ENCODE measurements around the gene ALOX5. TPM values are rescaled to one million over a fixed set of nuclear protein-coding genes. Genes with fewer than 3 reads are reported as not detected.

ALOX5 gene
- total RNA-seq, 5 donors from 2014 or later (not counting 1 experiment from before 2014, with no cell fraction given) = 13.8 to 39.8 (median 16.1) TPM

DNA sequence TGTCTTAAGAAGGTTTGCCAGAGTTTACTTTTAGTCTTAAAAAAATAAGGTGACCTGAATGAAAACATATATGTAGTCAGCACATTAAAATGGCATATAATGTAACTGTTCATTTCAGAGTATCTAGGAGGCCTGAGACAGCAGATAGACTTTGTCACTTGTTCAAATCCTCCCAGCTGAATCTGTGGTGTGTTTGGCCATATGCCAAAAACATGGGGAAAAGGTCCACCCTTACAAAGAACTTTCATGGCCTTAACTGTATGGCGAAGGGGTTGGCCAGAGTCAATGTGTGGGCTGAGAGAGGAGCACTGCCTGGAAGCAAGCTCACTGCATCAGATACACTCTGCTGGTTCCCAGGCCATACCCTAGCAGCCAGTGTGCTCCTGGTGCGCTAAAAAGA, 113.7 kb downstream of the ALOX5 start:
- peaks cover 0 to 7% (median 0%) of the 10 kb centered on the region in 3 donors for H3K4me1 Mint-ChIP-seq
- Histone ChIP-seq H3K36me3 (ENCODE audit: control insufficient read depth in 2 of 2, extremely low read depth in 1 of 2, insufficient read depth in 1 of 2, low read length in 1 of 2) (peaks cover 4 to 23% of the 10 kb centered on the region in 2 donors), H3K9me3 (no peaks in the 10 kb centered on the region), H3K4me1 (ENCODE audit: control insufficient read depth in 1 of 2, extremely low read depth in 1 of 2, insufficient read depth in 2 of 2, low read length in 2 of 2) (no peaks in the 10 kb centered on the region), H3K4me3 (ENCODE audit: control insufficient read depth in 1 of 2, extremely low read depth in 1 of 2, low read length in 1 of 2) (no peak overlapping the region), H3K27ac (ENCODE audit: low read length) (no peak overlapping the region), H3K27me3 (replicated peaks in 1 of 2; ENCODE audit: control insufficient read depth in 2 of 2, extremely low read depth in 1 of 2, insufficient read depth in 2 of 2, low read length in 1 of 2) (no peaks in the 10 kb centered on the region)
- ATAC-seq (replicated peaks in 1 of 4) (no peak), DNase-seq (no peak)
- 71% methylated on average over 1 of the region's 2 CpGs for WGBS (ENCODE audit: insufficient coverage)
- H3K27me3 Mint-ChIP-seq = no peaks in the 10 kb centered on the region
- peaks cover 76% of the 10 kb centered on the region for H3K36me3 Mint-ChIP-seq
- no peak overlapping the region for H3K4me3 Mint-ChIP-seq
- no peaks in the 10 kb centered on the region for H3K9me3 Mint-ChIP-seq
- ChIA-PET CTCF (no interaction called here), POLR2A (interaction anchor here in 1 of 2 donors (0.6 kb wide), 1 partner anchor 20 kb away, joined by 3 read pairs; no protein-coding TSS in a partner anchor)
- no peak overlapping the region for H3K27ac Mint-ChIP-seq

DNA sequence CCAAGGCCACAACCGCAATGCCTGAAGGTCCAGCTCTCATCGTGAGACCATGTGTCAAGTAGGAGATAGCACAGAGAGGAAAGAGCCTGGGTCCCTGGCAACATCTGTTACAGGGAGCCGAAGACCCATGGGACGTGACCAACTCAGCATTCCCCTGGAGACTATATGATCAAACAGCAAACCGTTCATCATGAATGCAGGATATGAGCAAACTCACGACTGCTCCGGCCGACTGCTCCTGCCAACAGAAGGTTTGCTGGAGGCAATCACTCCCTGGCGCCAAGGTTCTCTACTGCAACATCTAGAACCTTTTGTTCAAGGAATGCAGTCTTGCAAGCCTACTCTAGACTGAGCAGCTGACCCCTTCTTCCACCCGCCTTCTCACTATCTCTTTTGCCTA, 114.3 kb downstream of the ALOX5 start:
- Histone ChIP-seq H3K9me3 (no peaks in the 10 kb centered on the region), H3K27ac (ENCODE audit: low read length) (no peak overlapping the region), H3K4me3 (ENCODE audit: control insufficient read depth in 1 of 2, extremely low read depth in 1 of 2, low read length in 1 of 2) (no peak overlapping the region), H3K4me1 (ENCODE audit: control insufficient read depth in 1 of 2, extremely low read depth in 1 of 2, insufficient read depth in 2 of 2, low read length in 2 of 2) (no peaks in the 10 kb centered on the region), H3K27me3 (replicated peaks in 1 of 2; ENCODE audit: control insufficient read depth in 2 of 2, extremely low read depth in 1 of 2, insufficient read depth in 2 of 2, low read length in 1 of 2) (no peaks in the 10 kb centered on the region), H3K36me3 (ENCODE audit: control insufficient read depth in 2 of 2, extremely low read depth in 1 of 2, insufficient read depth in 1 of 2, low read length in 1 of 2) (peaks cover 4 to 23% of the 10 kb centered on the region in 2 donors)
- POLR2A ChIA-PET = interaction anchor here in 1 of 2 donors (0.6 kb wide), 1 partner anchor 20 kb away, joined by 3 read pairs; no protein-coding TSS in a partner anchor
- Mint-ChIP-seq H3K4me3 (no peak overlapping the region), H3K27ac (no peak overlapping the region), H3K4me1 (peaks cover 0 to 7% (median 3%) of the 10 kb centered on the region in 3 donors), H3K36me3 (peaks cover 75% of the 10 kb centered on the region), H3K9me3 (no peaks in the 10 kb centered on the region), H3K27me3 (no peaks in the 10 kb centered on the region)
- 88% methylated on average over 8 of the region's 10 CpGs for WGBS (ENCODE audit: insufficient coverage)
- DNase-seq = no peak
- ATAC-seq (replicated peaks in 1 of 4) = no peak
- CTCF ChIA-PET = no interaction called here

DNA sequence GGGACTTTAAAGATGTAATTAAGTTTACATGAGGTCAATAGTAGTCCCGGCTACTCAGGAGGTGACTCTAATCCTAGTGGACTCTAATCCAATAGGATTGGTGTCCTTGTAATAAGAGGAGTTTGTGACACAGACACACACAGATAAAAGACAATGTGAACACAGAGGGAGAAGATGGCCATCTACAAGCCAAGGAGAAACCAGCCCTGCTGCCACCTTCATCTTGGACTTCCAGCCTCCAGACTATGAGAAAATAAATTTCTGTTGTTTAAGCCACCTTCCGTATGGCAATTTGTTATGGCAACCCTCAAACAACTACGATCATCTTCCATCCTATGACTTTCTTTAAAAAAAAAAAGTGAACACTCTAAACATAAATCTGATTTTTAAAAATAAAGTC, 116.3 kb downstream of the ALOX5 start:
- Histone ChIP-seq H3K4me3 (ENCODE audit: control insufficient read depth in 1 of 2, extremely low read depth in 1 of 2, low read length in 1 of 2) (no peak overlapping the region), H3K36me3 (ENCODE audit: control insufficient read depth in 2 of 2, extremely low read depth in 1 of 2, insufficient read depth in 1 of 2, low read length in 1 of 2) (peaks cover 4 to 19% of the 10 kb centered on the region in 2 donors), H3K9me3 (no peaks in the 10 kb centered on the region), H3K4me1 (ENCODE audit: control insufficient read depth in 1 of 2, extremely low read depth in 1 of 2, insufficient read depth in 2 of 2, low read length in 2 of 2) (no peaks in the 10 kb centered on the region), H3K27ac (ENCODE audit: low read length) (no peak overlapping the region), H3K27me3 (replicated peaks in 1 of 2; ENCODE audit: control insufficient read depth in 2 of 2, extremely low read depth in 1 of 2, insufficient read depth in 2 of 2, low read length in 1 of 2) (no peaks in the 10 kb centered on the region)
- ATAC-seq (replicated peaks in 1 of 4) (no peak), DNase-seq (no peak)
- ChIA-PET CTCF (interaction anchor here in 1 of 2 donors (1.2 kb wide), 1 partner anchor 25 kb away, joined by 3 read pairs; no protein-coding TSS in a partner anchor), POLR2A (no interaction called here)
- no peak overlapping the region for H3K27ac Mint-ChIP-seq
- H3K4me3 Mint-ChIP-seq = no peak overlapping the region
- WGBS (ENCODE audit: insufficient coverage) = no CpG with 5 or more reads among the region's 3 CpGs
- no peaks in the 10 kb centered on the region for H3K27me3 Mint-ChIP-seq
- peaks cover 7 to 9% (median 7%) of the 10 kb centered on the region in 3 donors for H3K4me1 Mint-ChIP-seq
- peaks cover 0 to 1% (median under 1%) of the 10 kb centered on the region in 3 donors for H3K9me3 Mint-ChIP-seq
- H3K36me3 Mint-ChIP-seq = peaks cover 69% of the 10 kb centered on the region

DNA sequence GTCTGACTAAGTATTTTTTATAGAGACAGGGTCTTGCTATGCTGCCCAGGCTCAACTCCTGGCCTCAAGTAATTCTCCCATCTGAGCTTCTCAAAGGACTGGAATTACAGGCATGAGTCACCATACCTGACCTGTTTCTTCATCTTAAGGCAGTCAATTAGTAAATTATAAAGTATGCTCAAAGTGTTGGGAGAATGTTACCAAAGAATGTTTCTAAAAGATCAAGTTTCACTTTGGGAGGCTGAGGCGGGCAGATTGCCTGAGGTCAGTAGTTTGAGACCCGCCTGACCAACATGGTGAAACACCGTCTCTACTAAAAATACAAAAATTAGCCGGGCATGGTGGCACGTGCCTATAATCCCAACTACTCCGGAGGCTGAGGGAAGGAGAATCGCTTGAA, 117.0 kb downstream of the ALOX5 start:
- no peaks in the 10 kb centered on the region for H3K27me3 ChIP-seq (replicated peaks in 1 of 2; ENCODE audit: control insufficient read depth in 2 of 2, extremely low read depth in 1 of 2, insufficient read depth in 2 of 2, low read length in 1 of 2)
- Mint-ChIP-seq H3K27ac (no peak overlapping the region), H3K4me1 (peaks cover 7 to 12% (median 9%) of the 10 kb centered on the region in 3 donors), H3K36me3 (peaks cover 69% of the 10 kb centered on the region), H3K9me3 (peaks cover 0 to 9% (median 6%) of the 10 kb centered on the region in 3 donors), H3K4me3 (no peak overlapping the region), H3K27me3 (no peaks in the 10 kb centered on the region)
- DNase-seq (no peak), ATAC-seq (replicated peaks in 1 of 4) (no peak)
- POLR2A ChIA-PET = no interaction called here
- no peak overlapping the region for H3K27ac ChIP-seq (ENCODE audit: low read length)
- no peaks in the 10 kb centered on the region for H3K4me1 ChIP-seq (ENCODE audit: control insufficient read depth in 1 of 2, extremely low read depth in 1 of 2, insufficient read depth in 2 of 2, low read length in 2 of 2)
- peaks cover 3% of the 10 kb centered on the region for H3K9me3 ChIP-seq
- peaks cover 4 to 15% of the 10 kb centered on the region in 2 donors for H3K36me3 ChIP-seq (ENCODE audit: control insufficient read depth in 2 of 2, extremely low read depth in 1 of 2, insufficient read depth in 1 of 2, low read length in 1 of 2)
- no peak overlapping the region for H3K4me3 ChIP-seq (ENCODE audit: control insufficient read depth in 1 of 2, extremely low read depth in 1 of 2, low read length in 1 of 2)
- WGBS (ENCODE audit: insufficient coverage) = 100% methylated on average over 3 of the region's 7 CpGs
- CTCF ChIA-PET = no interaction called here

Other genes starting within 250 kb of the ALOX5 start
- under 1 TPM in 3 of 5 donors, not detected in 2; 0.19 to 0.26 (median 0.20) TPM for gene OR13A1, start 58.6 kb upstream of the ALOX5 start, total RNA-seq